ENCODE measurements around the gene DACH1. TPM values are rescaled to one million over a fixed set of nuclear protein-coding genes. Genes with fewer than 3 reads are reported as not detected.

Gene DACH1
- total and polyA plus RNA-seq, 11 donors: 1.2 to 3.8 (median 2.1) TPM

DNA sequence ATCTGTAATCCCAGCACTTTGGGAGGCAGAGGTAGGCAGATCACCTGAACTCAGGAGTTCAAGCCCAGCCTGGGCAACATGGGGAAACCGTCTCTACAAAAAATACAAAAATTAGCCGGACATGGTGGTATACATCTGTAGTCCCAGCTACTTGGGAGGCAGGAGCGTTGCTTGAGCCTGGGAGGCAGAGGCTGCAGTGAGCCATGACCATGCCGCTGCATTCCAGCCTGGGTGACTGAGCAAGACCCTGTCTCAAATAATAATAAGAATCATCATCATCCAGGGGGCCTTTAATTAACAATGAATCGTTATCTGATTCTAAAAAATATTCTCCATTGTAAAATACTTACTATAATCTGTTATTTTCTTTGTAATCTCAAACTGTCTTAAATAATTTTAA is 283.4 kb downstream of the DACH1 start:
- TF ChIP-seq, protein P1, sequence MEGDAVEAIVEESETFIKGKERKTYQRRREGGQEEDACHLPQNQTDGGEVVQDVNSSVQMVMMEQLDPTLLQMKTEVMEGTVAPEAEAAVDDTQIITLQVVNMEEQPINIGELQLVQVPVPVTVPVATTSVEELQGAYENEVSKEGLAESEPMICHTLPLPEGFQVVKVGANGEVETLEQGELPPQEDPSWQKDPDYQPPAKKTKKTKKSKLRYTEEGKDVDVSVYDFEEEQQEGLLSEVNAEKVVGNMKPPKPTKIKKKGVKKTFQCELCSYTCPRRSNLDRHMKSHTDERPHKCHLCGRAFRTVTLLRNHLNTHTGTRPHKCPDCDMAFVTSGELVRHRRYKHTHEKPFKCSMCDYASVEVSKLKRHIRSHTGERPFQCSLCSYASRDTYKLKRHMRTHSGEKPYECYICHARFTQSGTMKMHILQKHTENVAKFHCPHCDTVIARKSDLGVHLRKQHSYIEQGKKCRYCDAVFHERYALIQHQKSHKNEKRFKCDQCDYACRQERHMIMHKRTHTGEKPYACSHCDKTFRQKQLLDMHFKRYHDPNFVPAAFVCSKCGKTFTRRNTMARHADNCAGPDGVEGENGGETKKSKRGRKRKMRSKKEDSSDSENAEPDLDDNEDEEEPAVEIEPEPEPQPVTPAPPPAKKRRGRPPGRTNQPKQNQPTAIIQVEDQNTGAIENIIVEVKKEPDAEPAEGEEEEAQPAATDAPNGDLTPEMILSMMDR (IDR thresholded peaks at IDR 0.05): no peak
- TF ChIP-seq POLR2A (IDR thresholded peaks at IDR 0.05): no peak
- intact Hi-C loops (cut with DNase I): no loop called here
- WGBS, 4 donors: 94 to 96% (median 95%) methylated on average over 5 of the region's 5 CpGs
- Histone ChIP-seq H3K4me1 (no peaks in the 10 kb centered on the region), H3K4me3 (no peak overlapping the region), H3K9me3 (no peaks in the 10 kb centered on the region), H3K27ac (no peak overlapping the region), H3K27me3 (no peaks in the 10 kb centered on the region), H3K36me3 (no peaks in the 10 kb centered on the region)
- DNase-seq (no peak), ATAC-seq (no peak)

DNA sequence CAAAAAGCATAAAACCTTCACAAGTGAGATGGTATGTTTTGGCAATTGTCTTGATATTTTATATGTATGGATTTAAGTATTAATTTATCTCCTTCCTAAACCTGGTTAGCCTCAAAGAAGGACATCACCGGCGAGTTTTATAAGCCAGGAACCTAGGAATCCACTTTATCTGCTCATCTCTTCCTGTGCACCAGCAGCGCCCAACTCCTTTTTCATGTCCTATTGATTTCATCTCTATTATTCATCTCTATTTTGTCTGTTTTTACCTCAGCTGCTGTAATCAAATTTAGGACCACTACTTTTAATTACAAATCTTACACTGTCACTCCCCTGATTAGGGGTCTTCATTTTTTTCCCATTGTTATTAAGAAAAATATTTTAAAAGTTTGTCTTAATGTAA is 286.4 kb downstream of the DACH1 start:
- Histone ChIP-seq H3K9me3 (no peaks in the 10 kb centered on the region), H3K4me3 (no peak overlapping the region), H3K27ac (no peak overlapping the region), H3K4me1 (no peaks in the 10 kb centered on the region), H3K36me3 (no peaks in the 10 kb centered on the region), H3K27me3 (no peaks in the 10 kb centered on the region)
- TF ChIP-seq, protein P1 (IDR thresholded peaks at IDR 0.05): no peak
- no peak for TF ChIP-seq POLR2A (IDR thresholded peaks at IDR 0.05)
- DNase-seq: no peak
- ATAC-seq: no peak
- intact Hi-C loops (cut with DNase I): no loop called here
- 65 to 76% (median 69%) methylated on average over 3 of the region's 3 CpGs for WGBS, 4 donors

DNA sequence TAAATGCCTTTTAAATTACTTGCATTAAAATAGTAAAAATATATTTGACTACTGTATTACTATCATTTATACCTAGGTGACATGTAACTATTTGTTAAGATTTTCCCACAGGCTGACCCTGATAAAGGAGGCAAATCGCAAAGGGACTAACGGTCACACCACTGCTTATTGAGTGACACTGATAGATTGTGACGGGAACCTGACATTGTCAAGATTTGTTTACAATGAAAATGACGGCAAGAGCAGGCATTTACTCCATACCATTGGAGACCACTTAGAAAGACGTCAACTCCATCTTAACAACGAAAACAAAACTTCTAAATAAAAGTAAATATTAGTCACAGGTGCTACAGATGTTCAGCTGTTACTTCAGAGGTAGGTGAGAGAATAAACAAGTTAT is 289.0 kb downstream of the DACH1 start:
- DNase-seq: no peak
- no peaks in the 10 kb centered on the region for H3K9me3 ChIP-seq

DNA sequence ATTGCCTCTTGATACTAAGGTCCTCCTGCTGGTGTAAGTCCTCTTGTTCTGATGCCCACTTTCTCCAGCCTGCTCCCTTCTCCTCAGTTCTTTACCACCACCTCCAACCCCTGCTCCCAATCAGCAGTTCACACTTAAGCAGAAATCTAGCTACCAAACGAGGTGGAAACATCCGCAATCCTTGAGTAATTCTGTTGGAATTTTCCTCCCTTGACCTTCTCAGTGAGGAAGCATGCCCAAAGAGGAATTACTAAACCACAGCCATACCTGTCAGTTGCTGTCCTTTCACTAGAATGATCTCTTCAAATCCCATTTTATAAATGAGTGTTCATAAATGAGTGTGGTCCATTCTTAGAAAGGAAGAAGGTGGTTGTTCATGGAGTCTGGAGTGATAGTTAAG is 289.9 kb downstream of the DACH1 start:
- no peaks in the 10 kb centered on the region for H3K27me3 ChIP-seq
- DNase-seq (no peak), ATAC-seq (no peak)
- no peaks in the 10 kb centered on the region for H3K4me1 ChIP-seq
- no peak overlapping the region for H3K4me3 ChIP-seq
- H3K36me3 ChIP-seq: peaks cover 0 to 3% (median 0%) of the 10 kb centered on the region in 9 donors
- no peak for TF ChIP-seq POLR2A (IDR thresholded peaks at IDR 0.05)
- TF ChIP-seq, protein P1 (IDR thresholded peaks at IDR 0.05): no peak
- intact Hi-C loops (cut with DNase I): no loop called here
- no peak overlapping the region for H3K27ac ChIP-seq
- no peaks in the 10 kb centered on the region for H3K9me3 ChIP-seq
- WGBS, 4 donors: 95 to 96% (median 96%) methylated on average over 2 of the region's 2 CpGs

More for the DNA sequence above, 289.0 kb downstream of the DACH1 start:
- Histone ChIP-seq H3K4me1 (no peaks in the 10 kb centered on the region), H3K27ac (no peak overlapping the region), H3K36me3 (no peaks in the 10 kb centered on the region), H3K27me3 (no peaks in the 10 kb centered on the region), H3K4me3 (no peak overlapping the region)
- intact Hi-C loops (cut with DNase I): no loop called here
- ATAC-seq: no peak
- no peak for TF ChIP-seq POLR2A (IDR thresholded peaks at IDR 0.05)
- TF ChIP-seq, protein P1 (IDR thresholded peaks at IDR 0.05): no peak
- 55 to 78% (median 71%) methylated on average over 6 of the region's 6 CpGs for WGBS, 4 donors
